ENCODE measurements around the gene PMEL. TPM values are rescaled to one million over a fixed set of nuclear protein-coding genes. Genes with fewer than 3 reads are reported as not detected.

The PMEL gene
- total and polyA plus RNA-seq, 2 donors (not counting 1 experiment from before 2014, with no cell fraction given), result 0.32 to 0.46 TPM

GRCh38 chr12:55946553-55946952 is 19.3 kb downstream of the PMEL start:
- 78% methylated on average over 2 of the region's 6 CpGs for WGBS (ENCODE audit: insufficient coverage)
- H3K9me3 ChIP-seq (ENCODE audit: control extremely low read depth in 1 of 3, control insufficient read depth in 2 of 3, insufficient read depth in 1 of 3, low read length in 2 of 3), result no peaks in the 10 kb centered on the region
- H3K36me3 ChIP-seq (replicated peaks in 1 of 2; ENCODE audit: control extremely low read depth in 1 of 2, control insufficient read depth in 1 of 2, extremely low read depth in 1 of 2, insufficient read depth in 2 of 2, low read length in 1 of 2), result peaks cover 21 to 59% of the 10 kb centered on the region in 2 experiments
- Mint-ChIP-seq H3K27me3 (no peaks in the 10 kb centered on the region), H3K4me1 (peaks cover 1% of the 10 kb centered on the region), H3K9me3 (ENCODE audit: insufficient read depth) (no peaks in the 10 kb centered on the region), H3K4me3 (no peak overlapping the region), H3K27ac (peak overlapping the region; percentile 60)
- no peaks in the 10 kb centered on the region for H3K27me3 ChIP-seq (replicated peaks in 1 of 4; ENCODE audit: control extremely low read depth in 1 of 4, control insufficient read depth in 3 of 4, insufficient read depth in 4 of 4, low read length in 3 of 4)
- H3K79me2 ChIP-seq (ENCODE audit: control insufficient read depth, insufficient read depth, low read length), result peaks cover 11% of the 10 kb centered on the region
- DNase-seq (no peak), ATAC-seq (ENCODE audit: low read depth) (no peak)
- TF ChIP-seq EZH2 (IDR thresholded peaks at IDR 0.05; ENCODE audit: borderline replicate concordance, insufficient read depth, low read depth, low read length, poor library complexity, severe bottlenecking) (no peak), CTCF (IDR thresholded peaks at IDR 0.05) (no peak)
- intact Hi-C loops (cut with micrococcal nuclease), result no loop called here
- ChIA-PET CTCF (no interaction called here), POLR2A (interaction anchor here (0.7 kb wide), 2 partner anchors 12 to 56 kb away, joined by 3 to 5 read pairs; no protein-coding TSS in a partner anchor)
- H3K27ac ChIP-seq (ENCODE audit: low read length in 2 of 2), result no peak overlapping the region
- H3K9ac ChIP-seq (ENCODE audit: low read length), result no peak overlapping the region
- H3K4me2 ChIP-seq (replicated peaks; ENCODE audit: low read depth, low read length, poor library complexity, severe bottlenecking), result no peak overlapping the region
- peaks cover 4% of the 10 kb centered on the region for H4K20me1 ChIP-seq (ENCODE audit: control insufficient read depth, insufficient read depth, low read length, poor library complexity, severe bottlenecking)
- H2AFZ ChIP-seq (ENCODE audit: insufficient read depth, low read depth, low read length, poor library complexity, severe bottlenecking), result no peak overlapping the region
- no peaks in the 10 kb centered on the region for H3K4me1 ChIP-seq (ENCODE audit: control insufficient read depth in 2 of 2, insufficient read depth in 2 of 2, low read length in 2 of 2)
- H3K4me3 ChIP-seq (ENCODE audit: control extremely low read depth in 1 of 5, extremely low read depth in 1 of 5, insufficient read depth in 1 of 5, low read depth in 2 of 5, low read length in 4 of 5), result no peak overlapping the region

- Histone ChIP-seq H3K79me2 (ENCODE audit: control insufficient read depth, insufficient read depth, low read length) (peaks cover 19% of the 10 kb centered on the region), H2AFZ (ENCODE audit: insufficient read depth, low read depth, low read length, poor library complexity, severe bottlenecking) (no peak overlapping the region), H4K20me1 (ENCODE audit: control insufficient read depth, insufficient read depth, low read length, poor library complexity, severe bottlenecking) (peaks cover 10% of the 10 kb centered on the region), H3K9me3 (ENCODE audit: control extremely low read depth in 1 of 3, control insufficient read depth in 2 of 3, insufficient read depth in 1 of 3, low read length in 2 of 3) (no peaks in the 10 kb centered on the region), H3K4me1 (ENCODE audit: control insufficient read depth in 2 of 2, insufficient read depth in 2 of 2, low read length in 2 of 2) (peaks cover 7 to 12% of the 10 kb centered on the region in 2 donors), H3K4me2 (replicated peaks; ENCODE audit: low read depth, low read length, poor library complexity, severe bottlenecking) (no peak overlapping the region), H3K36me3 (replicated peaks in 1 of 2; ENCODE audit: control extremely low read depth in 1 of 2, control insufficient read depth in 1 of 2, extremely low read depth in 1 of 2, insufficient read depth in 2 of 2, low read length in 1 of 2) (peaks cover 17 to 78% of the 10 kb centered on the region in 2 experiments), H3K9ac (ENCODE audit: low read length) (no peak overlapping the region), H3K27me3 (replicated peaks in 1 of 4; ENCODE audit: control extremely low read depth in 1 of 4, control insufficient read depth in 3 of 4, insufficient read depth in 4 of 4, low read length in 3 of 4) (no peaks in the 10 kb centered on the region), H3K27ac (ENCODE audit: low read length in 2 of 2) (no peak overlapping the region), H3K4me3 (ENCODE audit: control extremely low read depth in 1 of 5, extremely low read depth in 1 of 5, insufficient read depth in 1 of 5, low read depth in 2 of 5, low read length in 4 of 5) (no peak overlapping the region)
- H3K27ac Mint-ChIP-seq, result no peak overlapping the region
- no peak for DNase-seq
- no peak for ATAC-seq (ENCODE audit: low read depth)
- H3K4me3 Mint-ChIP-seq, result no peak overlapping the region
- intact Hi-C loops (cut with micrococcal nuclease), result no loop called here
- H3K4me1 Mint-ChIP-seq, result peaks cover 12% of the 10 kb centered on the region
- ChIA-PET CTCF (interaction anchor here (1.0 to 8.7 kb wide), 4 partner anchors 13 to 203 kb away, joined by 3 to 155 read pairs (median 58); partner anchors contain the start of genes DGKA and PYM1), POLR2A (no interaction called here)
- no peaks in the 10 kb centered on the region for H3K9me3 Mint-ChIP-seq (ENCODE audit: insufficient read depth)
- no peaks in the 10 kb centered on the region for H3K27me3 Mint-ChIP-seq
- WGBS (ENCODE audit: insufficient coverage), result 100% methylated on average over 1 of the region's 1 CpG
- TF ChIP-seq EZH2 (IDR thresholded peaks at IDR 0.05; ENCODE audit: borderline replicate concordance, insufficient read depth, low read depth, low read length, poor library complexity, severe bottlenecking), result no peak
Measured at GRCh38 chr12:55942577-55943136, 23.2 kb downstream of the PMEL start.
